GM23338 (cell line): ENCODE measurements around the gene LRP1B. TPM values are rescaled to one million over a fixed set of nuclear protein-coding genes. Genes with fewer than 3 reads are reported as not detected.
"Not testable (repeated sequence)": the region's sequence is repeated elsewhere in the genome, so short reads cannot be mapped to it uniquely, and the experiment has no call there.

ENCODE experiments used
- ATAC-seq: fragments of 200-7000 bp; cut with Tn5 transposase; 3 replicates; pipeline ENCODE4 v1.9.1; 2020
- DNase-seq: peaks from one replicate; pipeline ENCODE4 v3.0.0-alpha.2; 2015; ENCODE audit warnings: low spot score
- H2AFZ ChIP-seq: fragments of 200-600 bp; sonication (generic); 2 replicates; pipeline ENCODE4 v1.8.0; 2016; ENCODE audit warnings: antibody characterized with exemption, mild to moderate bottlenecking, moderate library complexity
- H3F3A ChIP-seq: fragments of 200-600 bp; sonication (generic); replicated peaks from 2 replicates; pipeline ENCODE4 v1.8.0; 2017; ENCODE audit warnings: antibody characterized with exemption, mixed run types, low read depth
- H3K27ac ChIP-seq: fragments of 200-600 bp; sonication (generic); 2 replicates; pipeline ENCODE4 v1.6.1; 2016; ENCODE audit warnings: low read depth
- H3K27me3 ChIP-seq: fragments of 200-600 bp; sonication (generic); 2 replicates; pipeline ENCODE4 v1.8.0; 2016; ENCODE audit warnings: mild to moderate bottlenecking, mixed run types, moderate library complexity; ENCODE audit not compliant: insufficient read depth
- H3K36me3 ChIP-seq: fragments of 200-600 bp; sonication (generic); 2 replicates; pipeline ENCODE4 v1.8.0; 2016; ENCODE audit warnings: mild to moderate bottlenecking; ENCODE audit not compliant: insufficient read depth
- H3K4me1 ChIP-seq: fragments of 200-600 bp; sonication (generic); 2 replicates; pipeline ENCODE4 v1.8.0; 2016; ENCODE audit warnings: mild to moderate bottlenecking, moderate library complexity; ENCODE audit not compliant: insufficient read depth
- H3K4me2 ChIP-seq: fragments of 200-600 bp; sonication (generic); 2 replicates; pipeline ENCODE4 v1.7.1; 2017; ENCODE audit warnings: mixed run types
- H3K4me3 ChIP-seq: fragments of 200-600 bp; sonication (generic); 2 replicates; pipeline ENCODE4 v1.6.1; 2016; ENCODE audit warnings: mixed run types
- H3K79me2 ChIP-seq: fragments of 200-600 bp; sonication (generic); replicated peaks from 2 replicates; pipeline ENCODE4 v1.8.0; 2017; ENCODE audit warnings: mild to moderate bottlenecking; ENCODE audit not compliant: insufficient read depth
- H3K9me2 ChIP-seq: fragments of 200-600 bp; sonication (generic); 2 replicates; pipeline ENCODE4 v1.8.0; 2017; ENCODE audit not compliant: insufficient read depth
- H4K20me1 ChIP-seq: fragments of 200-600 bp; sonication (generic); replicated peaks from 2 replicates; pipeline ENCODE4 v1.8.0; 2017; ENCODE audit warnings: mild to moderate bottlenecking; ENCODE audit not compliant: insufficient read depth
- H3K27ac Mint-ChIP-seq: 2 replicates; pipeline ENCODE4 v1.8.0; 2020; ENCODE audit warnings: inconsistent platforms, mild to moderate bottlenecking, moderate library complexity, mixed read lengths
- H3K27me3 Mint-ChIP-seq: 3 replicates; pipeline ENCODE4 v1.8.0; 2022; ENCODE audit warnings: low read depth, mild to moderate bottlenecking, moderate library complexity, mixed read lengths, inconsistent platforms; ENCODE audit not compliant: insufficient read depth, poor library complexity
- H3K36me3 Mint-ChIP-seq: 3 replicates; pipeline ENCODE4 v1.8.0; 2021; ENCODE audit warnings: low read depth, mild to moderate bottlenecking, inconsistent platforms, moderate library complexity, mixed read lengths
- H3K4me1 Mint-ChIP-seq: 3 replicates; pipeline ENCODE4 v1.8.0; 2020; ENCODE audit warnings: mild to moderate bottlenecking, inconsistent platforms, mixed read lengths
- H3K4me3 Mint-ChIP-seq: 3 replicates; pipeline ENCODE4 v1.8.0; 2021; ENCODE audit warnings: moderate library complexity, mild to moderate bottlenecking, inconsistent platforms, mixed read lengths
- H3K9me3 Mint-ChIP-seq: 3 replicates; pipeline ENCODE4 v1.8.0; 2020; ENCODE audit warnings: moderate library complexity, mild to moderate bottlenecking, inconsistent platforms, mixed read lengths
- CREB1 ChIP-seq: fragments of 250-450 bp; sonication (Bioruptor Pico); IDR thresholded peaks from 2 replicates; pipeline ENCODE4 v1.5.0; 2020; ENCODE audit warnings: low read depth, mild to moderate bottlenecking, moderate library complexity
- ETS1 ChIP-seq: IDR thresholded peaks from 2 replicates; pipeline ENCODE4 v1.6.1; 2016; ENCODE audit warnings: antibody characterized with exemption
- EZH2 ChIP-seq: fragments of 200-600 bp; sonication (generic); IDR thresholded peaks from one replicate; pipeline ENCODE4 v1.8.0; 2017; ENCODE audit warnings: antibody characterized with exemption, mild to moderate bottlenecking, low read depth; ENCODE audit not compliant: unreplicated experiment
- EZH2phosphoT487 ChIP-seq: fragments of 200-600 bp; sonication (generic); IDR thresholded peaks from one replicate; pipeline ENCODE4 v1.8.1; 2018; ENCODE audit warnings: antibody characterized with exemption; ENCODE audit not compliant: unreplicated experiment
- JUNB ChIP-seq: IDR thresholded peaks from one replicate; pipeline ENCODE4 v1.6.1; 2016; ENCODE audit warnings: antibody characterized with exemption; ENCODE audit not compliant: unreplicated experiment
- NANOG ChIP-seq: IDR thresholded peaks from 2 replicates; pipeline ENCODE4 v1.6.1; 2016; ENCODE audit warnings: antibody characterized with exemption, borderline replicate concordance
- POLR2AphosphoS5 ChIP-seq: IDR thresholded peaks from 2 replicates; pipeline ENCODE4 v1.6.1; 2016; ENCODE audit warnings: antibody characterized with exemption, low read depth
- REST ChIP-seq: IDR thresholded peaks from one replicate; pipeline ENCODE4 v1.6.1; 2018; ENCODE audit warnings: antibody characterized with exemption; ENCODE audit not compliant: unreplicated experiment
- STAT1 ChIP-seq: IDR thresholded peaks from one replicate; pipeline ENCODE4 v1.6.1; 2016; ENCODE audit warnings: antibody characterized with exemption; ENCODE audit not compliant: unreplicated experiment
- ZNF331 ChIP-seq: fragments of 250-450 bp; sonication (Bioruptor Pico); IDR thresholded peaks from 2 replicates; pipeline ENCODE4 v1.5.0; 2020; ENCODE audit warnings: low read depth, mild to moderate bottlenecking, moderate library complexity
- ZNF462 ChIP-seq: fragments of 250-450 bp; sonication (Bioruptor Pico); IDR thresholded peaks from 2 replicates; pipeline ENCODE4 v1.5.0; 2020; ENCODE audit warnings: mild to moderate bottlenecking, moderate library complexity
- polyA plus RNA-seq: library from polyadenylated mRNA; unstranded; fragments of >200 nt; fragmentation: Nextera tagmentation; extraction: Ambion mirVana; gene quantifications from 2 replicates; pipeline ENCODE4 v1.2.1, GENCODE V29; 2016
- total RNA-seq: library from RNA; depleted of rRNA; stranded (reverse); fragments of >200 nt; shearing (Covaris generic); gene quantifications from 2 replicates; pipeline ENCODE4 v1.2.3, GENCODE V29; 2014

The LRP1B gene
- total and polyA plus RNA-seq, 2 experiments from 2014 or later, result 0.15 to 0.97 TPM

- DNase-seq (no peak), ATAC-seq (no peak)
- Histone ChIP-seq H3K27me3 (no peaks in the 10 kb centered on the region), H3K9me2 (peaks cover 14% of the 10 kb centered on the region), H2AFZ (no peak overlapping the region), H3K36me3 (no peaks in the 10 kb centered on the region), H3K27ac (no peak overlapping the region), H3F3A (no peaks in the 10 kb centered on the region), H3K4me3 (no peak overlapping the region), H4K20me1 (no peaks in the 10 kb centered on the region), H3K4me1 (no peaks in the 10 kb centered on the region), H3K4me2 (no peak overlapping the region), H3K79me2 (no peaks in the 10 kb centered on the region)
- Mint-ChIP-seq H3K4me3 (no peak overlapping the region), H3K27ac (no peak overlapping the region), H3K9me3 (no peaks in the 10 kb centered on the region), H3K4me1 (no peaks in the 10 kb centered on the region), H3K27me3 (no peaks in the 10 kb centered on the region), H3K36me3 (no peaks in the 10 kb centered on the region)
- TF ChIP-seq EZH2phosphoT487 (no peak), POLR2AphosphoS5 (no peak), ETS1 (no peak), NANOG (no peak), ZNF462 (CRISPR knock-in tag) (no peak), REST (no peak), CREB1 (CRISPR knock-in tag) (no peak), EZH2 (no peak), STAT1 (no peak), JUNB (no peak), ZNF331 (CRISPR knock-in tag) (no peak)
These were observed 948.6 kb downstream of the LRP1B start for GRCh38 chr2:141182246-141182645.

- H3K4me1 Mint-ChIP-seq, H3K4me1 ChIP-seq, H3K9me3 Mint-ChIP-seq: not testable (repeated sequence)
These were observed 961.7 kb downstream of the LRP1B start for GRCh38 chr2:141169117-141169516.

More at GRCh38 chr2:141169117-141169516, 961.7 kb downstream of the LRP1B start:
- not testable (repeated sequence) for H3F3A ChIP-seq, H3K27me3 Mint-ChIP-seq, H3K79me2 ChIP-seq, H3K4me3 Mint-ChIP-seq, H3K27ac ChIP-seq, H3K36me3 Mint-ChIP-seq, H3K4me3 ChIP-seq, H3K4me2 ChIP-seq, H3K36me3 ChIP-seq, H3K27ac Mint-ChIP-seq, DNase-seq, H3K9me2 ChIP-seq, H4K20me1 ChIP-seq, ATAC-seq, H3K27me3 ChIP-seq, H2AFZ ChIP-seq
